Skeletal muscle tissue (tissue), 4 donors: ENCODE measurements around the gene GRID2IP. TPM values are rescaled to one million over a fixed set of nuclear protein-coding genes. Genes with fewer than 3 reads are reported as not detected.

ENCODE experiments used
- H3K27ac ChIP-seq: one replicate; pipeline ENCODE4 v1.7.0; 2013; ENCODE audit warnings: mild to moderate bottlenecking, low read depth, low read length, inconsistent platforms
- H3K27me3 ChIP-seq, 3 donors: one replicate each; pipeline ENCODE4 v1.7.0; 2013; ENCODE audit warnings: low read length in 3 of 3; ENCODE audit not compliant: control insufficient read depth in 3 of 3, insufficient read depth in 3 of 3
- H3K36me3 ChIP-seq, 3 donors: one replicate each; pipeline ENCODE4 v1.7.0; 2013; ENCODE audit warnings: low read length in 3 of 3; ENCODE audit not compliant: control insufficient read depth in 3 of 3, insufficient read depth in 3 of 3
- H3K4me1 ChIP-seq, 3 donors: one replicate each; pipeline ENCODE4 v1.7.0; 2013; ENCODE audit warnings: low read length in 3 of 3, mild to moderate bottlenecking in 3 of 3; ENCODE audit not compliant: control insufficient read depth in 3 of 3, insufficient read depth in 3 of 3
- H3K4me3 ChIP-seq, 3 donors: one replicate each; pipeline ENCODE4 v1.7.0; 2013; ENCODE audit warnings: low read length in 3 of 3
- H3K9ac ChIP-seq, 3 donors: one replicate each; pipeline ENCODE4 v1.7.0; 2013; ENCODE audit warnings: low read length in 3 of 3, mild to moderate bottlenecking in 3 of 3, moderate library complexity in 2 of 3, low read depth in 1 of 3
- H3K9me3 ChIP-seq, 3 donors: one replicate each; pipeline ENCODE4 v1.7.0; 2013; ENCODE audit warnings: low read length in 3 of 3; ENCODE audit not compliant: control insufficient read depth in 3 of 3
- total RNA-seq: library from RNA; depleted of rRNA; stranded (reverse); fragments of >200 nt; gene quantifications from one replicate; pipeline ENCODE4 v1.2.3, GENCODE V29; 2014
- donor health status: Osteomylitis.

GRID2IP gene
- total RNA-seq, 1 donor from 2014 or later = not detected

DNA sequence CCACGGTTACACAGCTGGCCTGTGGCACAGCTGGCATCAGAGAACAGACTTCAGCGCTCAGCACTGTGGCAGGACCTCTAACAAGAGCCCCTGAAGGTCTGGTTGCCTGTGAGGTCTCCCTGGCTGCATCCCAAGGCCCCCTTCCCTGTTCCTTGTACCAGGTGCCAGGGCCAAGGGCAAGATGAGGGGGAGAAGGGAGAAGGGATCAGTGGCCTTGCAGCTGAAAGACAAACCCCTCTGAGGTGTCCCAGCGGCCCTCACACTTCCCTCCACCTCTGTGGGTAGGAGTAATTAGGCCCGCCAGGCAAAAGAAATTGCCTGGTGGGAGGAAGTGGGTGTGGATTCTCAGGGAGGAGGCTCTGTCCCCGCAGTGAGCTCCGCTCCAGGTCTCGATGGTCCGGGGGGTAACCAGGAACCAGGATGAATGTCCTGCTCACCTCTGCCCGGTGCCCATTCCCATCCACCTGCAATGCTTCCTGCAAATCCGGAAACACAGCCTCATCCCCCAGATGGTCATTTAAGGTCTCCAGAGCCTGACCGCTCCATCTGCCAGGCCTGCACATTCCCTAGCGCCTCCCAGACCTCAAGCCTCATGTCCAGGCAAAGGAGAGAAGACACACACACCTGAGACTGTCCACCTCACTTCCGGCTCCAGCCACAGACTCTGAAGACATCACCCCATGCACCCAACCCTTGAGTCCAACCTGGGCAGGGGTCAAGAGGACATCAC lies 22.7 kb downstream of the GRID2IP start:
- Histone ChIP-seq H3K9ac (no peak overlapping the region), H3K27me3 (peaks cover 52 to 67% (median 61%) of the 10 kb centered on the region in 3 donors), H3K9me3 (no peaks in the 10 kb centered on the region), H3K4me3 (no peak overlapping the region), H3K4me1 (peaks cover 5 to 8% (median 7%) of the 10 kb centered on the region in 3 donors), H3K36me3 (no peaks in the 10 kb centered on the region), H3K27ac (no peak overlapping the region)

DNA sequence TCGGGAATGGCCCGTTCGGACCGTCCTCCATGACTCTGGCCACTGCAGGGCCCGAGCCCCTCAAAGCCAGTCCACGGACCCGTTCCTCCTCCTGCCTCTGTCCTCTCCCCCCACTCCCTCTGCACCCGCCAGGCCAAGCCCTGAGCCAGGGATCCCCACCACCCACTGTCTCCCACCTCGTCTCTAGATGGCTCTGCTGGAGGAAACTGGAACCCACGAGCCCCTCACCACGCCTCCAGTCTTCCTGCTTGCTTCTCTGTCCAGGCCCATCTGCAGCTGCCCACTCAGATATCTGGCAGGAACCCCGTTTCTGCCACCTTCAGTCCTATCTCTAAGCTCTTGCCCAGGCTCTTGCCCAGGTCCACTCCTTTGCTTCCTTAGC lies 24.3 kb downstream of the GRID2IP start:
- Histone ChIP-seq H3K36me3 (no peaks in the 10 kb centered on the region), H3K4me1 (peaks cover 5 to 8% (median 7%) of the 10 kb centered on the region in 3 donors), H3K27me3 (peaks cover 41 to 61% (median 55%) of the 10 kb centered on the region in 3 donors)

DNA sequence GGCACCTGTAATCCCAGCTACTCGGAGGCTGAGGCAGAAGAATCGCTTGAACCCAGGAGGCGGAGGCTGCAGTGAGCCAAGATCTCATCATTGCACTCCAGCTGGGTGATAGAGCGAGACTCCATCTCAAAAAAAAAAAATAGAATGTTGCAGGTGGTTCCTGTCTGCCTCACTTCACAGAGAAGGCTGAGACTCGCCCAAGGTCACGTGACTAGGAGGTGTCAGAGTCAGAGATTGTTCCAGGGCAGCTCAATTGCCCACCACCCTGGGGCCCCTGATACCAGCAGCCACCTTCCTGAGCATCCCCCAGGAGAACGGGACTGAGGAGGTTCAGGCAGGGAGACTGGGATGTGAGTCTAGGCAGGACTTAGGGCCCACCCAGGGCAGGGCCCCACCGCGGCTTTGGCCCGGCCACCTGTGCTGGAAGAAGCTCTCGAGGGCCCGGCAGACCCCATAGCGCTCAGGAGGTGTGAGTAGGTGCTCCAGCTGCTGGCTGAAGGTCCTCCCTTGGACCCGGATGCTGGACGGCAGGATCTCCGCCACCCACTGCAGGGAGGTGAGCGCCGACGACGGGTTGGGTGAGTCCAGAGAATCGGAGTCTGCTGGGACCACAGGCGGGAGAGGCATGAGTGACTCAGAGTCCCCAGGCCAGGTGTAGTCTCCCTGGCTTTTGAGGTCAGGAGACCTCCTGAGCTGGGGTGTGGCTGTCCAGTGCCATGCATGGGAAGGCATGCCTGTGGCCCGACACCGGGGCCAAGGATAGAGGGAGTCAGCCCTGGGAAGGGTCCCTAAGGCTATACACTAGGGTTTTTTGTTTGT lies 30.9 kb downstream of the GRID2IP start:
- peaks cover 8 to 17% (median 15%) of the 10 kb centered on the region in 3 donors for H3K27me3 ChIP-seq
- no peaks in the 10 kb centered on the region for H3K9me3 ChIP-seq
- peaks cover 3 to 4% (median 4%) of the 10 kb centered on the region in 3 donors for H3K4me1 ChIP-seq
- H3K9ac ChIP-seq = no peak overlapping the region
- H3K27ac ChIP-seq = no peak overlapping the region
- no peak overlapping the region for H3K4me3 ChIP-seq
- H3K36me3 ChIP-seq = no peaks in the 10 kb centered on the region

More for the DNA sequence above, 24.3 kb downstream of the GRID2IP start:
- no peak overlapping the region for H3K27ac ChIP-seq
- H3K9me3 ChIP-seq = no peaks in the 10 kb centered on the region
- H3K4me3 ChIP-seq = peak overlapping the region in 2 of 3 donors; percentile 14 to 32
- no peak overlapping the region for H3K9ac ChIP-seq

DNA sequence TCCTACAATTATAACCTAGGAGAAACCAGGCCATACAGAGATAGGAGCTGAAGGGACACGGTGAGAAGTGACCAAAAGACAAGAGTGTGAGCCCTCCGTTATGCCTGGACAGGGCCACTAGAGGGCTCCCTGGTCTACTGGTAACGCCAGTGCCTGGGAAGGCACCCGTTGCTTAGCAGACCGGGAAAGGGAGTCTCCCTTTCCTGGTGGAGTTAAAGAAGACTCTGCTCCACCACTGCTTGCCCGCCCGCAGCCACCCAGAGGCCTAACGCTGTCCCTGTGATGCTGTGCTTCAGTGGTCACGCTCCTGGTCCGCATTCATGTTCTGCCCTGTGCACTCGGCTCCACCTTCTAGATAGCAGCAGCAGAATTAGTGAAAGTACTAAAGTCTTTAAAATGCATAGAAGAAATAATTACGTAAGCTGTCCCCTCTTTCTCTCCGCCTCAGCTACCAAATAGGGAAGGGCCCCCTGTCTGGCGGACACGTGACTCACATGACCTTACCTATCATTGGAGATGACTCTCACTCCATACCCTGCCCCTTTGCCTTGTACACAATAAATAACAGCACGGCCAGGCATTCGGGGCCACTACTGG lies 34.8 kb downstream of the GRID2IP start:
- no peaks in the 10 kb centered on the region for H3K9me3 ChIP-seq
- no peaks in the 10 kb centered on the region for H3K36me3 ChIP-seq
- peak overlapping the region; percentile 50 to 69 (median 65) for H3K4me3 ChIP-seq
- H3K27ac ChIP-seq = no peak overlapping the region
- peaks cover 3 to 4% (median 4%) of the 10 kb centered on the region in 3 donors for H3K4me1 ChIP-seq
- peak overlapping the region; percentile 47 to 69 (median 64) for H3K9ac ChIP-seq
- peaks cover 3 to 4% (median 3%) of the 10 kb centered on the region in 3 donors for H3K27me3 ChIP-seq

DNA sequence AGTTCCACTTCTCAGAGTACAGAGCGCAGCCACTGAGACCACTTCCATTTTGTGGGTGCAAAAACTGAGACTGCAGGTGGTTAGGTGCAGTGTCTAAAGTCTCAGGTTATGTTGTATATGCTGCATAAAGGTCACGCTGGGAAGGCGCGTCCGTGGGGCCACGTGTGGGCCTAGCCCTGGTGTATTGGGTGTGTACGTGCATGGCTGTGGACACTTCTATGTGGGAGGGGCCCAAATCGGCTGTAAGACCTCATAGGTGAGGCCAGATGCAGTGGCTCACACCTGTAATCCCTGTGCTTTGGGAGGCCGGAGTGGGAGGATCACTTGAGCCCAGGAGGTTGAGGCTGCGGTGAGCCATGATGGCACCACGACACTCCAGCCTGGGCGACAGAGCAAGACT lies 37.7 kb downstream of the GRID2IP start:
- Histone ChIP-seq H3K4me1 (peaks cover 3 to 4% (median 4%) of the 10 kb centered on the region in 3 donors), H3K27me3 (no peaks in the 10 kb centered on the region), H3K9me3 (no peaks in the 10 kb centered on the region), H3K36me3 (no peaks in the 10 kb centered on the region), H3K27ac (no peak overlapping the region), H3K4me3 (no peak overlapping the region), H3K9ac (no peak overlapping the region)

DNA sequence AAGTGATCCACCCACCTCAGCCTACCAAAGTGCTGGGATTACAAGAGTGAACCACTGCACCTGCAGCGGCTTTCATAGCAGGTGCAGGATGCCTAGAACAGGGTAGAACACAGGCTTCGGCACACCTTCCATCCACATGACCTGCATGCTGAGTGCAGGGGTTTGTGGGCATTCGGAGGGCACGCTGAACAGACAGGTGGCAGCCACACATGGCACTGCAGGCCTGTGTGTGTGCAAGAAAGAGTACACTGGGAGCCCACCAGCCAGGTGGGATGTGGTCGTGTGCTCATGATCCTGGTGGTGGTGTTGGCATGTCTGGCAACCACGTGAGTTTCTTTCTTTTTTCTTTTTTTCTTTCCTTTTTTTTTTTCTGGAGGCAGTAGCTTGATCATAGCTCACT lies 38.4 kb downstream of the GRID2IP start:
- Histone ChIP-seq H3K9ac (no peak overlapping the region), H3K9me3 (no peaks in the 10 kb centered on the region), H3K27ac (no peak overlapping the region), H3K36me3 (no peaks in the 10 kb centered on the region), H3K27me3 (no peaks in the 10 kb centered on the region), H3K4me3 (no peak overlapping the region), H3K4me1 (peaks cover 3 to 4% (median 4%) of the 10 kb centered on the region in 3 donors)

DNA sequence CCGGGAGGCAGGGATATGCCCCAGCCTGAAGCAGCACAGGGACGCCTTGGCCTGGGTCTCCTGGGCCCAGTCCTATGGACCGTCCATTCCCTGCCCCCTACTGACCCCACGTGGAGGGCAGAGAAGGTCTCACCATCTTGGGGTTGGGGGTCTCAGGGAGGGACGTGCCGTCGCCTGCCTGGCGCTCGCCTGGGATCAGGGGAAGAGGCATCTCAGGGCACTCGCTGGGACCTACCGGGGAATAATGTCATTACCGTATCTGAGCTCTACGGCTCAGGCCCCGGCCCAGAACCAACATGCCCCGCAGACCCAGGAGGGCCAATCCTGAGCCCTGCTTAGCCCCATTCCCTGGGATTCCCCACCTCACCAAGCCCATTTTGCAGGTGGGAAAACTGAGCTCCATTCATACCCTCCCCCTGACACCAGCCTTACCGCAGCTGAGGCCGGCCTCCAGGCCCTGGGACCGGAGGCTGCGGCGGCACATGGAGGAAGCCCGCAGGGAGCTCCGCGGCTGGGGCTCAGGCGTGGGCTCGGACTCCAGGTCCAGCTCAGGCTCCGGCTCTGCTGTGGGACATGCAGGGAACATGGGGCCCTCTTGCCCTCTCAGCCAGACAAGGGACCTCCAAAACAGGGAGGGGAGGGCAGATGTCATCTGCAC lies 40.7 kb downstream of the GRID2IP start:
- Histone ChIP-seq H3K9ac (no peak overlapping the region), H3K27me3 (peaks cover 0 to 5% (median 5%) of the 10 kb centered on the region in 3 donors), H3K27ac (no peak overlapping the region), H3K4me1 (no peaks in the 10 kb centered on the region), H3K9me3 (no peaks in the 10 kb centered on the region), H3K36me3 (no peaks in the 10 kb centered on the region), H3K4me3 (no peak overlapping the region)

DNA sequence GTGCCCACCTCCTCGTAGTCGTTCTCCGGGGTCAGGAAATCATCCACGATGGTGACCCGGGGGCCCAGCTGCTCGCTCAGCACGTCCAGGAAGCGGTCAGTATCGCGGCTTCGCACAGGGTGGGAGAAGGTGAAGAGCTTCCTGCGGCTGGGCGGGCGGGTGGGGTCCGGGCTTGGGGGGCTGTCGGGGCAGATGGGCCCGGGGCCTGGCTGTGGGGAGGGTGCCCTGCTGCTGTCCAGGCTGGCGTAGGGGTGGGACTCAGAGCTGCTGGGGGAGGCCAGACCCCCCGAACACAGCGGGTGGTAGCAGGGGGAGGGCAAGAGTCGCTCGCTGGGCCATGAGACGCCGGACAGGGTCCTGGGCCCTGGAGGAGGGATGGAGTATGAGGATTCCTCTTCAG lies 42.3 kb downstream of the GRID2IP start:
- peaks cover 0 to 5% (median 2%) of the 10 kb centered on the region in 3 donors for H3K4me1 ChIP-seq
- no peak overlapping the region for H3K9ac ChIP-seq
- no peak overlapping the region for H3K4me3 ChIP-seq
- no peaks in the 10 kb centered on the region for H3K36me3 ChIP-seq
- H3K27me3 ChIP-seq = peaks cover 0 to 14% (median 6%) of the 10 kb centered on the region in 3 donors
- H3K9me3 ChIP-seq = no peaks in the 10 kb centered on the region
- no peak overlapping the region for H3K27ac ChIP-seq

DNA sequence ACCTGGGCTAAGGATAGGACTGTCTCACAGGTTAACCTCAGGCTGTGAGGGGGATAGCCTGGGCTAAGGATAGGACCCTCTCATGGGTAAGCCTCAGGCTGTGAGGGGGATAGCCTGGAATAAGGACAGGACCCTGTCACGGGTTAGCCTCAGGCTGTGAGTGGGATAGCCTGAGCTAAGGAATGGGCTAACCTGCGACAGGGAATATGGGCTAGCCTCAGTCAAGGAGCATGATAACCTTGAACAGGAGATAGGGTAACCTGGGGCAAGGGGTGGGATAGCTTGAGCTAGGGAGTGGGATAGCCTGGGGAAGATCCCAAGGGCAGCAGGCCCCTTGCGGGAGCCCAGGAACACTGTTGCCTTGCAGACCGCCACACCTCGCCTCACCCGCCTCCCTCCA lies 42.7 kb downstream of the GRID2IP start:
- Histone ChIP-seq H3K27ac (no peak overlapping the region), H3K9ac (no peak overlapping the region), H3K4me1 (peaks cover 0 to 5% (median 2%) of the 10 kb centered on the region in 3 donors), H3K36me3 (no peaks in the 10 kb centered on the region), H3K4me3 (no peak overlapping the region), H3K9me3 (no peaks in the 10 kb centered on the region), H3K27me3 (peaks cover 0 to 14% (median 6%) of the 10 kb centered on the region in 3 donors)
